DND-41 (cell line): ENCODE results near the gene SLC13A2.

Experiments used
- CTCF ChIP-seq: IDR thresholded peaks from 2 replicates; pipeline ENCODE4 v1.5.1; 2012; ENCODE audit warnings: borderline replicate concordance, low read length, moderate library complexity, mild to moderate bottlenecking; ENCODE audit not compliant: poor library complexity, severe bottlenecking; ENCODE audit errors: extremely low read depth
- EZH2 ChIP-seq: IDR thresholded peaks from 3 replicates; pipeline ENCODE4 v1.6.1; 2012; ENCODE audit warnings: borderline replicate concordance, low read depth, mild to moderate bottlenecking, moderate library complexity, low read length, inconsistent platforms; ENCODE audit not compliant: severe bottlenecking

- TF ChIP-seq CTCF (no peak), EZH2 (no peak)
These were observed 63.2 kb downstream of the SLC13A2 start for GRCh38 chr17:28536532-28537218.
